ENCODE results near the gene DTNB. TPM values are rescaled to one million over a fixed set of nuclear protein-coding genes. Genes with fewer than 3 reads are reported as not detected.

DTNB gene
- total RNA-seq, 1 experiment from 2014 or later: 19.6 TPM

DNA sequence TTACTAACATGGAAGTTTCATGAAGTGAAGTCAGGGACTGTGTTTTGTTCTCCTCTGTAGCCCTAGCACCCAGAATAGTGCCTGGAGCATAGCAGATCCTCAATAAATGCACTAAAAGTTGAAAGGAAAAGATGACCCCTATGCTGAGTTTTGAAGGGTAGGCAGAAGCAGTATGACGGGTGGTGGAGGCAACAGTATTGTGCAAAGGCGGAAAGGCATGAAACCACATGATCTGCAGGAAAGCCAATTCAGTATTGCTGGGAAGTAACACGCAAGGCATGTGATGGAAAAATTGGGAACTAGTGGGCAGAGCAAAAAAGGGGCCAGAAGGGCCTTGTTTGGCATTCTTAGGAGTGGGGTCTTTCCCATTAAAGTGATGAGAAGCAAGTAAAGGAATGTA is 23.1 kb downstream of the DTNB start:
- no peaks in the 10 kb centered on the region for H3K36me3 ChIP-seq (ENCODE audit: insufficient read depth, low read length, poor library complexity, severe bottlenecking)
- intact Hi-C loops (cut with micrococcal nuclease; ENCODE audit: unreplicated experiment): no loop called here
- BruUV-seq (replicated peaks): no TSS peak
- H3K27me3 ChIP-seq (replicated peaks; ENCODE audit: insufficient read depth, low read depth, low read length, poor library complexity): no peaks in the 10 kb centered on the region
- ChIA-PET POLR2A (ENCODE audit: low non-redundant PET) (no interaction called here), CTCF (no interaction called here)
- no peaks in the 10 kb centered on the region for H3K9me3 ChIP-seq (ENCODE audit: low read depth, low read length, poor library complexity, severe bottlenecking)
- no peak overlapping the region for H3K4me3 ChIP-seq (ENCODE audit: low read depth, low read length, poor library complexity, severe bottlenecking)
- DNase-seq (ENCODE audit: low spot score): no peak
- no peak for TF ChIP-seq EZH2 (IDR thresholded peaks at IDR 0.05; ENCODE audit: borderline replicate concordance, low read depth, low read length, poor library complexity, severe bottlenecking)
- TF ChIP-seq, protein P1, sequence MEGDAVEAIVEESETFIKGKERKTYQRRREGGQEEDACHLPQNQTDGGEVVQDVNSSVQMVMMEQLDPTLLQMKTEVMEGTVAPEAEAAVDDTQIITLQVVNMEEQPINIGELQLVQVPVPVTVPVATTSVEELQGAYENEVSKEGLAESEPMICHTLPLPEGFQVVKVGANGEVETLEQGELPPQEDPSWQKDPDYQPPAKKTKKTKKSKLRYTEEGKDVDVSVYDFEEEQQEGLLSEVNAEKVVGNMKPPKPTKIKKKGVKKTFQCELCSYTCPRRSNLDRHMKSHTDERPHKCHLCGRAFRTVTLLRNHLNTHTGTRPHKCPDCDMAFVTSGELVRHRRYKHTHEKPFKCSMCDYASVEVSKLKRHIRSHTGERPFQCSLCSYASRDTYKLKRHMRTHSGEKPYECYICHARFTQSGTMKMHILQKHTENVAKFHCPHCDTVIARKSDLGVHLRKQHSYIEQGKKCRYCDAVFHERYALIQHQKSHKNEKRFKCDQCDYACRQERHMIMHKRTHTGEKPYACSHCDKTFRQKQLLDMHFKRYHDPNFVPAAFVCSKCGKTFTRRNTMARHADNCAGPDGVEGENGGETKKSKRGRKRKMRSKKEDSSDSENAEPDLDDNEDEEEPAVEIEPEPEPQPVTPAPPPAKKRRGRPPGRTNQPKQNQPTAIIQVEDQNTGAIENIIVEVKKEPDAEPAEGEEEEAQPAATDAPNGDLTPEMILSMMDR (conservative IDR thresholded peaks at IDR 0.05; ENCODE audit: low read depth, low read length): no peak
- H3K27ac ChIP-seq (ENCODE audit: low read depth, low read length, poor library complexity, severe bottlenecking): no peak overlapping the region
- peaks cover 4% of the 10 kb centered on the region for H3K4me1 ChIP-seq (ENCODE audit: insufficient read depth, low read length, poor library complexity, severe bottlenecking)

GRCh38 chr2:25649786-25650185 is 23.6 kb downstream of the DTNB start:
- TF ChIP-seq EZH2 (IDR thresholded peaks at IDR 0.05; ENCODE audit: borderline replicate concordance, low read depth, low read length, poor library complexity, severe bottlenecking): no peak
- TF ChIP-seq, protein P1 (conservative IDR thresholded peaks at IDR 0.05; ENCODE audit: low read depth, low read length): no peak
- BruUV-seq (replicated peaks): no TSS peak
- no peaks in the 10 kb centered on the region for H3K36me3 ChIP-seq (ENCODE audit: insufficient read depth, low read length, poor library complexity, severe bottlenecking)
- H3K4me1 ChIP-seq (ENCODE audit: insufficient read depth, low read length, poor library complexity, severe bottlenecking): peaks cover 4% of the 10 kb centered on the region
- H3K4me3 ChIP-seq (ENCODE audit: low read depth, low read length, poor library complexity, severe bottlenecking): no peak overlapping the region
- intact Hi-C loops (cut with micrococcal nuclease; ENCODE audit: unreplicated experiment): no loop called here
- no peaks in the 10 kb centered on the region for H3K9me3 ChIP-seq (ENCODE audit: low read depth, low read length, poor library complexity, severe bottlenecking)
- no peak for DNase-seq (ENCODE audit: low spot score)
- H3K27me3 ChIP-seq (replicated peaks; ENCODE audit: insufficient read depth, low read depth, low read length, poor library complexity): no peaks in the 10 kb centered on the region
- CTCF ChIA-PET: no interaction called here
- POLR2A ChIA-PET (ENCODE audit: low non-redundant PET): no interaction called here
- no peak overlapping the region for H3K27ac ChIP-seq (ENCODE audit: low read depth, low read length, poor library complexity, severe bottlenecking)

- ChIA-PET POLR2A (ENCODE audit: low non-redundant PET) (no interaction called here), CTCF (no interaction called here)
- Histone ChIP-seq H3K4me1 (ENCODE audit: insufficient read depth, low read length, poor library complexity, severe bottlenecking) (no peaks in the 10 kb centered on the region), H3K36me3 (ENCODE audit: insufficient read depth, low read length, poor library complexity, severe bottlenecking) (no peaks in the 10 kb centered on the region), H3K27me3 (replicated peaks; ENCODE audit: insufficient read depth, low read depth, low read length, poor library complexity) (no peaks in the 10 kb centered on the region), H3K9me3 (ENCODE audit: low read depth, low read length, poor library complexity, severe bottlenecking) (no peaks in the 10 kb centered on the region), H3K4me3 (ENCODE audit: low read depth, low read length, poor library complexity, severe bottlenecking) (no peak overlapping the region), H3K27ac (ENCODE audit: low read depth, low read length, poor library complexity, severe bottlenecking) (no peak overlapping the region)
- intact Hi-C loops (cut with micrococcal nuclease; ENCODE audit: unreplicated experiment): no loop called here
- no TSS peak for BruUV-seq (replicated peaks)
- no peak for TF ChIP-seq EZH2 (IDR thresholded peaks at IDR 0.05; ENCODE audit: borderline replicate concordance, low read depth, low read length, poor library complexity, severe bottlenecking)
- DNase-seq (ENCODE audit: low spot score): no peak
Observed at GRCh38 chr2:25642298-25642697, 31.1 kb downstream of the DTNB start.

DNA sequence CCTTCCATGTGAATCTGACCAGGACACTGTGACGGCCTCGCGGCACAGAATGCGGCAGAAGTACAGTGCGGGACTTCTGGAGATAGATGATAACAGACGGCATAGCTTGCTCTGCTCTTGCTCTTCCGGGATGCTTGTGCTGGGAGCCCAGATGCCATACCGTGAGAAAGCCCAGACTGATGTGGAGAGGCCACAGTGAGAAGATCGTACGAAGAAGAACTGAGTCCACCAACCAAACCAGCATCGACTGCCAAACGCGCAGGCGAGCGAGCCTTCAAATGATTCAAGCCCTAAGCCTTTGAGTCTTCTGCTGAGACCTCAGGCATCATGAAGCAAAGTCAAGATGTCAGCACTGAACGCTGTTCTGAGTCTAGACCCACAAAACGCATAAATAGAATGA is 33.7 kb downstream of the DTNB start:
- BruUV-seq (replicated peaks): no TSS peak
- intact Hi-C loops (cut with micrococcal nuclease; ENCODE audit: unreplicated experiment): no loop called here
- H3K27me3 ChIP-seq (replicated peaks; ENCODE audit: insufficient read depth, low read depth, low read length, poor library complexity): no peaks in the 10 kb centered on the region
- no peak overlapping the region for H3K4me3 ChIP-seq (ENCODE audit: low read depth, low read length, poor library complexity, severe bottlenecking)
- TF ChIP-seq, protein P1 (conservative IDR thresholded peaks at IDR 0.05; ENCODE audit: low read depth, low read length): no peak
- TF ChIP-seq EZH2 (IDR thresholded peaks at IDR 0.05; ENCODE audit: borderline replicate concordance, low read depth, low read length, poor library complexity, severe bottlenecking): no peak
- no peaks in the 10 kb centered on the region for H3K36me3 ChIP-seq (ENCODE audit: insufficient read depth, low read length, poor library complexity, severe bottlenecking)
- no peaks in the 10 kb centered on the region for H3K9me3 ChIP-seq (ENCODE audit: low read depth, low read length, poor library complexity, severe bottlenecking)
- no peak for DNase-seq (ENCODE audit: low spot score)
- no peak overlapping the region for H3K27ac ChIP-seq (ENCODE audit: low read depth, low read length, poor library complexity, severe bottlenecking)
- ChIA-PET POLR2A (ENCODE audit: low non-redundant PET) (no interaction called here), CTCF (no interaction called here)
- no peaks in the 10 kb centered on the region for H3K4me1 ChIP-seq (ENCODE audit: insufficient read depth, low read length, poor library complexity, severe bottlenecking)

Data from A673 (cell line).